GM23248 (cell line): ENCODE measurements around the gene ZKSCAN1. TPM values are rescaled to one million over a fixed set of nuclear protein-coding genes. Genes with fewer than 3 reads are reported as not detected.

Experiments
- DNase-seq: peaks from one replicate; pipeline ENCODE4 v3.0.0-alpha.2; 2015
- H2AFZ ChIP-seq: fragments of 200-600 bp; sonication (generic); 2 replicates; pipeline ENCODE4 v1.6.1; 2016; ENCODE audit warnings: antibody characterized with exemption
- H3F3A ChIP-seq: fragments of 200-600 bp; sonication (generic); 2 replicates; pipeline ENCODE4 v1.6.1; 2016; ENCODE audit warnings: mild to moderate bottlenecking, antibody characterized with exemption, mixed run types; ENCODE audit not compliant: insufficient read depth
- H3K27ac ChIP-seq: fragments of 200-600 bp; sonication (generic); 2 replicates; pipeline ENCODE4 v1.5.1; 2016; ENCODE audit warnings: mild to moderate bottlenecking
- H3K27me3 ChIP-seq: fragments of 200-600 bp; sonication (generic); replicated peaks from 2 replicates; pipeline ENCODE4 v1.6.1; 2016; ENCODE audit warnings: mild to moderate bottlenecking; ENCODE audit not compliant: insufficient read depth
- H3K36me3 ChIP-seq: fragments of 200-600 bp; sonication (generic); 2 replicates; pipeline ENCODE4 v1.6.1; 2016; ENCODE audit warnings: low read depth, mild to moderate bottlenecking
- H3K4me1 ChIP-seq: fragments of 200-600 bp; sonication (generic); 2 replicates; pipeline ENCODE4 v1.6.1; 2016; ENCODE audit warnings: mild to moderate bottlenecking; ENCODE audit not compliant: insufficient read depth
- H3K4me2 ChIP-seq: fragments of 200-600 bp; sonication (generic); one replicate; pipeline ENCODE4 v1.6.1; 2016; ENCODE audit warnings: mild to moderate bottlenecking; ENCODE audit not compliant: unreplicated experiment
- H3K4me3 ChIP-seq: fragments of 200-600 bp; sonication (generic); 2 replicates; pipeline ENCODE4 v1.5.1; 2016; ENCODE audit warnings: mild to moderate bottlenecking
- H3K79me2 ChIP-seq: fragments of 200-600 bp; sonication (generic); 2 replicates; pipeline ENCODE4 v1.6.1; 2016; ENCODE audit warnings: mild to moderate bottlenecking; ENCODE audit not compliant: insufficient read depth
- H3K9ac ChIP-seq: fragments of 200-600 bp; sonication (generic); 2 replicates; pipeline ENCODE4 v1.6.1; 2016; ENCODE audit warnings: mild to moderate bottlenecking
- H3K9me2 ChIP-seq: fragments of 200-600 bp; sonication (generic); 2 replicates; pipeline ENCODE4 v1.6.1; 2016; ENCODE audit warnings: mixed run types, mild to moderate bottlenecking, moderate library complexity; ENCODE audit not compliant: insufficient read depth
- H3K9me3 ChIP-seq: fragments of 200-600 bp; sonication (generic); one replicate; pipeline ENCODE4 v1.6.1; 2017; ENCODE audit warnings: low read depth
- H4K20me1 ChIP-seq: fragments of 200-600 bp; sonication (generic); 2 replicates; pipeline ENCODE4 v1.6.0; 2016; ENCODE audit not compliant: insufficient read depth
- EZH2 ChIP-seq: fragments of 200-600 bp; sonication (generic); IDR thresholded peaks from 2 replicates; pipeline ENCODE4 v1.6.1; 2018; ENCODE audit warnings: antibody characterized with exemption, mild to moderate bottlenecking; ENCODE audit not compliant: insufficient read depth, poor library complexity, severe bottlenecking
- EZH2phosphoT487 ChIP-seq: fragments of 200-600 bp; sonication (generic); IDR thresholded peaks from 2 replicates; pipeline ENCODE4 v1.6.1; 2018; ENCODE audit warnings: antibody characterized with exemption, moderate library complexity, mild to moderate bottlenecking, low read depth; ENCODE audit not compliant: insufficient read depth
- WGBS, 2 experiments: methylation state at CpG; one replicate each; pipeline ENCODE4 v1.1.6; 2015 to 2017; ENCODE audit warnings: low lambda C conversion rate in 2 of 2, low coverage in 1 of 2; ENCODE audit errors: missing lambda C conversion rate in 2 of 2; 5-methylcytosine and 5-hydroxymethylcytosine counted together
- in situ Hi-C: fragments of 300-500 bp; cut with MboI; formaldehyde crosslinking; loops from 2 replicates; pipeline ENCODE4 v1.15.0; 2020
- polyA plus RNA-seq: library from polyadenylated mRNA; unstranded; fragments of >200 nt; fragmentation: Nextera tagmentation; extraction: Ambion mirVana; gene quantifications from 2 replicates; pipeline ENCODE4 v1.2.1, GENCODE V29; 2016
- total RNA-seq: library from RNA; depleted of rRNA; stranded (reverse); fragments of >200 nt; shearing (Covaris generic); gene quantifications from 2 replicates; pipeline ENCODE4 v1.2.3, GENCODE V29; 2014

Gene ZKSCAN1
- total and polyA plus RNA-seq, 2 experiments from 2014 or later = 21.9 to 33.7 TPM

DNA sequence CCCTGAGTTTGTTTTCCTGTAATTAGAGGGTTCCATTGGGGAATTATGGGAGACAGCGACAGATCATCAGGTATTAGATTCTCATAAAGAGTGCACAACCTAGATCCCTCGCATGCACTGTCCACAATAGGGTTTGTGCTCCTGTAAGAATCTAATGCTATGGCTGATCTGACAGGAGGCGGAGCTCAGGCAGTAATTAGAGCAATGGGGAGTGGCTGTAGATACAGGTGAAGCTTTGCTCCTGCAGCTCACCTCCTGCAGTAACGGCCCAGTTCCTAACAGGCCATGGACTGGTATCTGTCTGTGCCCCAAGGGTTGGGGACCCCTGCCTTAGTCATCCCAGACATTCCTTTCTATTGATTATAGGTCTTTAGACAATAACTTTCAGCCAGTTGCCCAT, 33.3 kb downstream of the ZKSCAN1 start:
- Histone ChIP-seq H3K4me1 (no peaks in the 10 kb centered on the region), H2AFZ (peak overlapping the region; percentile 89; the same call in 1 of the 2 replicates), H3F3A (0 out of 2 replicates have a peak, but pooled peaks cover 8% of the 10 kb centered on the region), H3K4me2 (no peak overlapping the region), H3K9me3 (no peaks in the 10 kb centered on the region), H3K9me2 (no peaks in the 10 kb centered on the region), H3K36me3 (no peaks in the 10 kb centered on the region), H3K27me3 (no peaks in the 10 kb centered on the region), H3K4me3 (no peak overlapping the region), H3K79me2 (peaks cover 26% of the 10 kb centered on the region), H3K9ac (no peak overlapping the region), H3K27ac (no peak overlapping the region), H4K20me1 (no peaks in the 10 kb centered on the region)
- no peak for DNase-seq
- 96 to 98% methylated on average over 4 of the region's 4 CpGs for WGBS, 2 experiments
- TF ChIP-seq EZH2phosphoT487 = no peak
- TF ChIP-seq EZH2 = no peak
- in situ Hi-C loops = no loop called here

- Histone ChIP-seq H3K79me2 (peaks cover 33% of the 10 kb centered on the region), H3K9me3 (no peaks in the 10 kb centered on the region), H3K36me3 (no peaks in the 10 kb centered on the region), H3K27ac (peak within 1 kb of the TSS; percentile 87), H3K4me3 (peak within 1 kb of the TSS; percentile 91), H3K27me3 (no peaks in the 10 kb centered on the region), H3K9ac (peak within 1 kb of the TSS; percentile 87), H3K9me2 (no peaks in the 10 kb centered on the region), H4K20me1 (no peaks in the 10 kb centered on the region), H3F3A (0 out of 2 replicates have a peak, but pooled peaks cover 8% of the 10 kb centered on the region), H3K4me2 (peak within 1 kb of the TSS; percentile 94), H2AFZ (peak within 1 kb of the TSS; percentile 89), H3K4me1 (no peaks in the 10 kb centered on the region)
- WGBS, 2 experiments = 6% methylated on average over 46 of the region's 47 CpGs
- in situ Hi-C loops = no loop called here
- DNase-seq = peak; percentile 93
- no peak for TF ChIP-seq EZH2phosphoT487
- no peak for TF ChIP-seq EZH2
Measured at GRCh38 chr7:100049441-100050291, 34.3 kb downstream of the ZKSCAN1 start, which contains the start of gene ZSCAN21. ZSCAN21 (plus strand) TSS chr7:100049774; CDS start chr7:100057007, 7,233 bp downstream.

DNA sequence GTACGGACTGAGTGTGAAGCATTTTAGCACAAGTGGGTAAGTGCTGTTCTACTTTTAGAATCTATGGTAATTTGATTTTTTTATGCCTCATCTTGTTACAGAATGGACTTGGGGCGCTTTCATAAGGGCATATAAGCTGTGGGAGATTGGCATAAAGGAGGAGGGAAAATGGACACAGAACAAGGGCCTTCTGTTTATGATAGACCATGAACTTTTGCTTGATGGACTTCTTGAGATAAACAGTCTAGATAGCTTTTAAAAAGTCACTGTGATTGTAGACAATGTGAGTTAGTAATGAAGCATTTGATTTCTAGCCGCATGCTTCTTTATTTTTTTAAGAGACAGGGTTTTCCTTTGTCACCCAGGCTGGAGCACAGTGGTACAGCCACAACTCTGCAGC, 36.2 kb downstream of the ZKSCAN1 start:
- DNase-seq = no peak
- Histone ChIP-seq H2AFZ (no peak overlapping the region), H3K27me3 (no peaks in the 10 kb centered on the region), H3K36me3 (no peaks in the 10 kb centered on the region), H3K9me2 (no peaks in the 10 kb centered on the region), H3K4me3 (no peak overlapping the region), H3K4me1 (no peaks in the 10 kb centered on the region), H3K9me3 (no peaks in the 10 kb centered on the region), H3F3A (0 out of 2 replicates have a peak, but pooled peaks cover 8% of the 10 kb centered on the region), H4K20me1 (no peaks in the 10 kb centered on the region), H3K4me2 (no peak overlapping the region), H3K79me2 (peaks cover 33% of the 10 kb centered on the region), H3K27ac (no peak overlapping the region), H3K9ac (no peak overlapping the region)
- in situ Hi-C loops = no loop called here
- TF ChIP-seq EZH2 (no peak), EZH2phosphoT487 (no peak)
- WGBS, 2 experiments = 84 to 89% methylated on average over 3 of the region's 3 CpGs

DNA sequence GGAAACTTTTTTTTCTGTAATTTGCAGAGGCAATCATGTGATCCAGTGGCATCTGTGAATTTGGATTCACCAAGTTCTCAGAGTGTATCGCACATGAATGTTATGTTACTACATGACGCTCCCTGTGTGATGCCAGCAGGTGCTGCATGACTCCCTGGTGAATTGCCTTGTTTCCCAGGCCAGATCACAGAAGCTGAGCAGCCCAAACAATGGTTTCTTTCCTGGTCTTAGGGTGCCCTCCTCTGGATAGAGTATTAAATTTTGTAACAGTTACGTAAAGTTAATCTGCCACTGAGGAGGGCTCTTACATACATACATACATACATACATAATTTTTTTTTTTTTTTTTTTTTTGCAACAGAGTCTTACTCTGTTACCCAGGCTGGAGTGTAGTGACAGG, 37.8 kb downstream of the ZKSCAN1 start:
- Histone ChIP-seq H3K4me3 (no peak overlapping the region), H3K36me3 (no peaks in the 10 kb centered on the region), H2AFZ (no peak overlapping the region), H4K20me1 (no peaks in the 10 kb centered on the region), H3K4me1 (no peaks in the 10 kb centered on the region), H3K9me2 (no peaks in the 10 kb centered on the region), H3K9me3 (no peaks in the 10 kb centered on the region), H3K4me2 (no peak overlapping the region), H3K9ac (no peak overlapping the region), H3F3A (0 out of 2 replicates have a peak, but pooled peaks cover 5% of the 10 kb centered on the region), H3K27me3 (no peaks in the 10 kb centered on the region), H3K27ac (peak overlapping the region; percentile 26; the same call in 1 of the 2 replicates), H3K79me2 (peaks cover 33% of the 10 kb centered on the region)
- TF ChIP-seq EZH2 = no peak
- TF ChIP-seq EZH2phosphoT487 = no peak
- 37 to 41% methylated on average over 3 of the region's 3 CpGs for WGBS, 2 experiments
- DNase-seq = peak; percentile 88
- in situ Hi-C loops = no loop called here
